CD4-positive, alpha-beta T cell (primary cell): ENCODE data around the gene SPINK2. TPM values are rescaled to one million over a fixed set of nuclear protein-coding genes. Genes with fewer than 3 reads are reported as not detected.

ENCODE experiments used
- ATAC-seq: fragments of 200-7000 bp; cut with Tn5 transposase; one replicate; pipeline ENCODE4 v1.10.0; 2022; ENCODE audit warnings: mild to moderate bottlenecking; ENCODE audit not compliant: poor library complexity
- CTCF ChIA-PET: fragments of 350-600 bp; sonication (Branson Sonifier 250); formaldehyde crosslinking; loops from one replicate; lab custom pipeline; 2021; ENCODE audit warnings: antibody characterized with exemption, inconsistent platforms; lab: Charles Lee
- POLR2A ChIA-PET: fragments of 350-600 bp; sonication (Branson Sonifier 250); formaldehyde crosslinking; loops from one replicate; lab custom pipeline; 2021; ENCODE audit warnings: antibody characterized with exemption, inconsistent platforms; lab: Charles Lee
- DNase-seq, 14 experiments: peaks; one replicate each; pipeline ENCODE4 v3.0.0-alpha.2; 2013 to 2020; ENCODE audit warnings: mixed read lengths in 2 of 14
- H3K27ac ChIP-seq, 2 donors: one replicate each; pipeline versions ENCODE4 v1.5.1 to v1.7.0; 2013; ENCODE audit warnings: low read length in 2 of 2, low read depth in 1 of 2, mild to moderate bottlenecking in 1 of 2
- H3K27me3 ChIP-seq, 2 experiments: 1 replicate in 1 of 2; 2 replicates in 1 of 2; pipeline versions ENCODE4 v1.6.1 to v1.7.0; 2013; ENCODE audit warnings: low read length in 2 of 2, control low read depth in 1 of 2, mild to moderate bottlenecking in 1 of 2, moderate library complexity in 1 of 2; ENCODE audit not compliant: insufficient read depth in 2 of 2, control insufficient read depth in 1 of 2
- H3K36me3 ChIP-seq: one replicate; pipeline ENCODE4 v1.6.1; 2013; ENCODE audit warnings: low read length, control low read depth; ENCODE audit not compliant: insufficient read depth
- H3K4me1 ChIP-seq: one replicate; pipeline ENCODE4 v1.6.1; 2013; ENCODE audit warnings: low read length, control low read depth; ENCODE audit not compliant: insufficient read depth
- H3K4me3 ChIP-seq: one replicate; pipeline ENCODE4 v1.5.1; 2013; ENCODE audit warnings: mild to moderate bottlenecking, low read length, moderate library complexity
- H3K9me3 ChIP-seq, 2 experiments: 1 replicate in 1 of 2; 2 replicates in 1 of 2; pipeline versions ENCODE4 v1.6.1 to v1.7.0; 2013; ENCODE audit warnings: low read length in 2 of 2, mild to moderate bottlenecking in 2 of 2, control low read depth in 1 of 2, moderate library complexity in 1 of 2; ENCODE audit not compliant: control insufficient read depth in 1 of 2, insufficient read depth in 1 of 2
- H3K27ac Mint-ChIP-seq: one replicate; pipeline ENCODE4 v1.8.0; 2020; ENCODE audit warnings: mixed read lengths
- H3K27me3 Mint-ChIP-seq: one replicate; pipeline ENCODE4 v1.8.0; 2021; ENCODE audit warnings: mixed read lengths
- H3K36me3 Mint-ChIP-seq: one replicate; pipeline ENCODE4 v1.8.0; 2021; ENCODE audit warnings: low read depth, mixed read lengths
- H3K4me1 Mint-ChIP-seq: one replicate; pipeline ENCODE4 v1.8.0; 2021; ENCODE audit warnings: low read depth, mixed read lengths
- H3K4me3 Mint-ChIP-seq: one replicate; pipeline ENCODE4 v1.8.0; 2020; ENCODE audit warnings: mild to moderate bottlenecking, mixed read lengths
- H3K9me3 Mint-ChIP-seq: one replicate; pipeline ENCODE4 v1.8.0; 2020; ENCODE audit warnings: mixed read lengths
- CTCF ChIP-seq: fragments of 200-600 bp; IDR thresholded peaks from one replicate; pipeline ENCODE4 v1.8.0; 2022; ENCODE audit warnings: antibody characterized with exemption, mild to moderate bottlenecking
- intact Hi-C, 2 experiments: fragments of 100-400 bp; cut with DNase I in 1 of 2; cut with micrococcal nuclease in 1 of 2; formaldehyde crosslinking; loops; one replicate each; pipeline versions ENCODE4 v1.15.1 to v1.9.0; 2023 to 2025; cut with DNase I, micrococcal nuclease
- total RNA-seq, 174 experiments: library from RNA in 2 of 174; stranded (reverse) in 2 of 174; gene quantifications; one replicate each; pipeline ENCODE4 v1.2.3 and lab custom pipeline; 2021 to 2026

SPINK2 gene
- total RNA-seq, 2 experiments from 2014 or later: 4.0 to 5.2 TPM

DNA sequence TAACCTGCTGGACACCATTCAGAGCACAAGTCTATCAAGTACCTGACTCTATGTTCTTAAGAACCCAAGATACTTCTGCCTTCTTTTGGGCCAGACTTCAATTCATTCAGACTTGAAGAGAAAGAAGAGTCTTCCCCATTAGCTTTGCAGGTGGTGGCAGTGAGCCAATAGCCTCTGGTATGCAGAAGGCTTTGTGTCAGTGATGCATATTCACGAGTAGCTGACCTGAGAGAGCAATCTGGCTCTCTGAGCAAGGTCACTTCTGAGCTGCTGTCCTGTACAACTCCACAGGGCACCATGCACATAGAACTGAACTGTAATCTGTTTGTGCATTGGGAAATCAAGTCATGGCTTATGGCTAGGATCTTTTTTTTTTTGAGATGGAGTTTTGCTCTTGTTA lies 39.9 kb upstream of the SPINK2 start:
- H3K9me3 ChIP-seq: no peaks in the 10 kb centered on the region
- no peaks in the 10 kb centered on the region for H3K4me1 ChIP-seq
- Mint-ChIP-seq H3K4me1 (no peaks in the 10 kb centered on the region), H3K27ac (no peak overlapping the region), H3K4me3 (no peak overlapping the region), H3K9me3 (no peaks in the 10 kb centered on the region), H3K27me3 (no peaks in the 10 kb centered on the region), H3K36me3 (no peaks in the 10 kb centered on the region)
- DNase-seq: no peak
- ChIA-PET POLR2A (no interaction called here), CTCF (interaction anchor here (0.7 kb wide), 1 partner anchor 189 kb away, joined by 3 read pairs; no protein-coding TSS in a partner anchor)
- no peaks in the 10 kb centered on the region for H3K27me3 ChIP-seq
- no peaks in the 10 kb centered on the region for H3K36me3 ChIP-seq
- no peak for ATAC-seq
- H3K4me3 ChIP-seq: no peak overlapping the region
- intact Hi-C loops: no loop called here
- H3K27ac ChIP-seq: no peak overlapping the region
- TF ChIP-seq CTCF: no peak

GRCh38 chr4:56860781-56861180 lies 39.3 kb upstream of the SPINK2 start:
- Histone ChIP-seq H3K27ac (no peak overlapping the region), H3K36me3 (no peaks in the 10 kb centered on the region), H3K27me3 (no peaks in the 10 kb centered on the region), H3K4me3 (no peak overlapping the region), H3K9me3 (no peaks in the 10 kb centered on the region), H3K4me1 (no peaks in the 10 kb centered on the region)
- H3K4me3 Mint-ChIP-seq: no peak overlapping the region
- no peak for TF ChIP-seq CTCF
- no peak overlapping the region for H3K27ac Mint-ChIP-seq
- DNase-seq (no peak), ATAC-seq (no peak)
- intact Hi-C loops: no loop called here
- H3K36me3 Mint-ChIP-seq: no peaks in the 10 kb centered on the region
- H3K4me1 Mint-ChIP-seq: no peaks in the 10 kb centered on the region
- no peaks in the 10 kb centered on the region for H3K27me3 Mint-ChIP-seq
- H3K9me3 Mint-ChIP-seq: no peaks in the 10 kb centered on the region
- CTCF ChIA-PET: interaction anchor here (0.7 kb wide), 2 partner anchors 87 to 188 kb away, joined by 3 read pairs; no protein-coding TSS in a partner anchor
- POLR2A ChIA-PET: no interaction called here

- Mint-ChIP-seq H3K4me1 (no peaks in the 10 kb centered on the region), H3K36me3 (no peaks in the 10 kb centered on the region), H3K4me3 (no peak overlapping the region), H3K27me3 (no peaks in the 10 kb centered on the region), H3K27ac (no peak overlapping the region), H3K9me3 (no peaks in the 10 kb centered on the region)
- H3K27ac ChIP-seq: no peak overlapping the region
- H3K4me3 ChIP-seq: no peak overlapping the region
- no peak for ATAC-seq
- intact Hi-C loops: no loop called here
- POLR2A ChIA-PET: no interaction called here
- no peak for DNase-seq
- no peaks in the 10 kb centered on the region for H3K36me3 ChIP-seq
- CTCF ChIA-PET: no interaction called here
- H3K9me3 ChIP-seq: no peaks in the 10 kb centered on the region
- H3K4me1 ChIP-seq: no peaks in the 10 kb centered on the region
- no peaks in the 10 kb centered on the region for H3K27me3 ChIP-seq
- TF ChIP-seq CTCF: no peak
Observed at GRCh38 chr4:56859841-56860240, 38.3 kb upstream of the SPINK2 start.
